Muscle layer of duodenum (tissue), 2 donors: ENCODE data around the gene GAPDHS.

Experiments used
- H3K27ac ChIP-seq: one replicate; pipeline ENCODE4 v1.7.0; 2013; ENCODE audit warnings: mild to moderate bottlenecking, low read length
- H3K27me3 ChIP-seq: one replicate; pipeline ENCODE4 v1.7.0; 2013; ENCODE audit warnings: low read depth, mild to moderate bottlenecking, control low read depth, low read length
- H3K36me3 ChIP-seq, 2 donors: one replicate each; pipeline ENCODE4 v1.7.0; 2013; ENCODE audit warnings: low read length in 2 of 2, control low read depth in 1 of 2, mild to moderate bottlenecking in 1 of 2; ENCODE audit not compliant: insufficient read depth in 2 of 2, control insufficient read depth in 1 of 2
- H3K4me1 ChIP-seq, 2 donors: one replicate each; pipeline ENCODE4 v1.7.0; 2013; ENCODE audit warnings: low read length in 2 of 2, mild to moderate bottlenecking in 2 of 2, control low read depth in 1 of 2, moderate library complexity in 1 of 2; ENCODE audit not compliant: insufficient read depth in 2 of 2, control insufficient read depth in 1 of 2
- H3K4me3 ChIP-seq, 2 donors: one replicate each; pipeline ENCODE4 v1.7.0; 2013; ENCODE audit warnings: low read length in 2 of 2, low read depth in 1 of 2, mild to moderate bottlenecking in 1 of 2
- H3K9me3 ChIP-seq, 2 donors: one replicate each; pipeline ENCODE4 v1.7.0; 2013; ENCODE audit warnings: low read length in 2 of 2, control low read depth in 1 of 2, mild to moderate bottlenecking in 1 of 2; ENCODE audit not compliant: control insufficient read depth in 1 of 2
- donor health status: healthy.

GAPDHS gene

DNA sequence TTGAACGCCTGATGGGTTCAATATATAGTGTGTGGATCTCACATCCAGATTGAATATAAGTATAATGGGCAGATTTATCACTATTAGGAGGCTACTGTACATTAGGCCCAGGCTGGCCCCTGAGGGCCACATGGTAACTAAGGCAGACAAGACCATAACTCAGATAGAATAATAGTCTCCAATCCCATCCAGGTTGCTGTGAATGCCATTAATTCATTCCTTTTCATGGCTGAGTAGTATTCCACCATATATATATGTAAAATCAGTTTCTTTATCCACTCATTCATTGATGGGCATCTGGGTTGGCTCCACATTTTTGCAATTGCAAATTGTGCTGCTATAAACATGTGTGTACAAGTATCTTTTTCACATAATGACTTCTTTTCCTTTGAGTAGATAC lies 44.7 kb downstream of the GAPDHS start:
- no peaks in the 10 kb centered on the region for H3K27me3 ChIP-seq
- H3K4me1 ChIP-seq: no peaks in the 10 kb centered on the region
- no peak overlapping the region for H3K4me3 ChIP-seq
- peaks cover 10 to 17% of the 10 kb centered on the region in 2 donors for H3K9me3 ChIP-seq
- H3K36me3 ChIP-seq: no peaks in the 10 kb centered on the region
- H3K27ac ChIP-seq: no peak overlapping the region

DNA sequence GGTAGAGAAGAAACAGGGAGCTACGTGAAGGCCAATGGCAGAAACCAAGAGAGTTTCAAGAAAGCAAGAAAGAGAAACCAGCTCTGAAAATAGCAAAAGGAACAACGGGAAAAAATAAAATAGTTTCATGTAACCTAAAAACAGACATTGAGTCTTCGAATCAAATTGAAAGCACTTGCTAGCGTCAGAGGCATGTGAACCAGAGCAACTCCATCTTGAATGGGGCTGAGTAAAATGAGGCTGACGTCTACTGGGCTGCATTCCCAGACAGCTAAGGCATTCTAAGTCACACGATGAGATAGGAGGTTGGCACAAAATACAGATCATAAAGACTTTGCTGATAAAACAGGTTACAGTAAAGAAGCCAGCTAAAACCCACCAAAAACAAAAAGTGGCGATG lies 45.5 kb downstream of the GAPDHS start:
- H3K27ac ChIP-seq: no peak overlapping the region
- peaks cover 10 to 17% of the 10 kb centered on the region in 2 donors for H3K9me3 ChIP-seq
- H3K36me3 ChIP-seq: no peaks in the 10 kb centered on the region
- H3K27me3 ChIP-seq: no peaks in the 10 kb centered on the region
- H3K4me3 ChIP-seq: no peak overlapping the region
- H3K4me1 ChIP-seq: no peaks in the 10 kb centered on the region

DNA sequence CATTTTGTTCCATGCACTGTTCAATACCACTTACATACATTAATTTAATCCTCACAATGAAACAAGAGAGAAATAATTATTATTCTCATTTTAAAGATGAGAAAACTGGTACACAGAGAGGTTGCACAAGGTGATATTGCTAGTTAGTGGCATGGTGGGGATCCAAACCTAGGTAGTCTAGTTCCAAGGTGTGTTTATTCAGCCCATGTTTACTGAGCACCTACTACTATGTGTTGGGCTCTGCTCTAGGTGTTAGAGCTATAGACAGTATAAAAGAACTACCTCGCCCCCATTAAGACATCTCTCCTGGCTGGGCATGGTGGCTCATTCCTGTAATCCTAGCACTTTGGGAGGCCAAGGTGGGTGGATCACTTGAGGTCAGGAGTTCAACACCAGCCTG lies 49.5 kb downstream of the GAPDHS start:
- Histone ChIP-seq H3K27me3 (no peaks in the 10 kb centered on the region), H3K4me1 (no peaks in the 10 kb centered on the region), H3K27ac (no peak overlapping the region), H3K36me3 (no peaks in the 10 kb centered on the region), H3K4me3 (no peak overlapping the region), H3K9me3 (no peaks in the 10 kb centered on the region)

DNA sequence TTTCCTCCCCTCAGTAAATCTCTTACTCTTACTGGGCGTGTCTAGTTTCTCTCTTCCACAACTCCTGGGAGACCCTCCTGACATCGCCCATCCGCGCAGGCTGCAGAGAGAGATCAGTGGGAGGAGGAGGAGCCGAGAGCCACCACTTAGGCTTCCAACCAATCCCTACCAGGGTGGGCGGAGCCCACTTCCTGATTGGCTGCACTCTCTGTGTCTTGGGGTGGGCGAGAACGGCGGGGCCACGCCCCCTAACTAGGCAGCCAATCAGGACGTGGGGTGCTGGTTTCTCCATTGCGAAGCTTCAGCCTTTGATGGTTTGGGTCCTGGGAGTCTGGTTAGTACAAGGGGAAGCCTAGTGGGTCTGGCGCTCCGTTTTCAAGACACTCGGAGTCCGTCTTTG lies 52.6 kb downstream of the GAPDHS start, which contains the start of gene PMIS2:
Gene PMIS2, plus strand, starts transcription at position 326 of the 400 bp plus-strand sequence. CDS start 87 bp downstream, outside the sequence.
- no peaks in the 10 kb centered on the region for H3K27me3 ChIP-seq
- no peaks in the 10 kb centered on the region for H3K9me3 ChIP-seq
- no peaks in the 10 kb centered on the region for H3K36me3 ChIP-seq
- H3K4me3 ChIP-seq: no peak within 1 kb of the TSS
- H3K27ac ChIP-seq: no peak within 1 kb of the TSS
- H3K4me1 ChIP-seq: no peaks in the 10 kb centered on the region

DNA sequence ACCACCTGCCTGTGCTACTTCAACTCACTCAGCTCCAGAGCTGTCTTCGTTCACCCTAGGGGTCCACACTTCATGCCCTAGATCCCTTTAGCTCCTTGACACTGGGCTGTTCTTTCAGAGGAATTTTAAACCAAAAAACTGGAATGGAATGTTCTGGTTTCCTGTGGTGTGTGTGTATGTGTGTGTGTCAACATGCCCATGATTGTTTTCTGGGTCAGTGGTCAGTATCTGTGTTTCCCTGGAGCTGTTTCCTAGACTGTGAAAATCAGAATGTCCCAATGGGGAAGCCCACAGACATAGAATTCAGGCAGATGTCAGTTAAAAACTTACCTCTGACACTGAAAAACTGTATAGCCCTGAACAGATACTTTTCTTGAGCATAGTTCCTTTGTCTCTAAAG lies 54.1 kb downstream of the GAPDHS start:
- H3K4me3 ChIP-seq: no peak overlapping the region
- no peak overlapping the region for H3K27ac ChIP-seq
- no peaks in the 10 kb centered on the region for H3K9me3 ChIP-seq
- H3K27me3 ChIP-seq: no peaks in the 10 kb centered on the region
- H3K36me3 ChIP-seq: no peaks in the 10 kb centered on the region
- H3K4me1 ChIP-seq: no peaks in the 10 kb centered on the region

DNA sequence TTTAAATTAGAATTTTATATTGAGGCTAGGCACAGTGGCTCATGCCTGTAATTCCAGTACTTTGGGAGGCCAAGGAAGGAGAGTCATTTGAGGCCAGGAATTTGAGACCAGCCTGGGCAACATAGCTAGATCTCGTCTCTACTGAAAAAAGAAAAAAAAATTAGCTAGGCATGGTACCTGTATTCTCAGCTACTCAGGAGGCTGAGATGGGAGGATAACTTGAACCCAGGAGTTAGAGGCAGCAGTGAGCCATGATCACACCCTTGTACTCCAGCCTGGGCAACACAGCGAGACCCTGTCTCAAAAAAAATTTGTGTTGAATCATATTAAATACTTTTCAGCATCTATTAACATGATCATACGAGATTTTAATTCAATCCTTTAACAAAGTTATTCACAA lies 57.6 kb downstream of the GAPDHS start:
- no peak overlapping the region for H3K4me3 ChIP-seq
- H3K4me1 ChIP-seq: no peaks in the 10 kb centered on the region
- H3K27me3 ChIP-seq: no peaks in the 10 kb centered on the region

DNA sequence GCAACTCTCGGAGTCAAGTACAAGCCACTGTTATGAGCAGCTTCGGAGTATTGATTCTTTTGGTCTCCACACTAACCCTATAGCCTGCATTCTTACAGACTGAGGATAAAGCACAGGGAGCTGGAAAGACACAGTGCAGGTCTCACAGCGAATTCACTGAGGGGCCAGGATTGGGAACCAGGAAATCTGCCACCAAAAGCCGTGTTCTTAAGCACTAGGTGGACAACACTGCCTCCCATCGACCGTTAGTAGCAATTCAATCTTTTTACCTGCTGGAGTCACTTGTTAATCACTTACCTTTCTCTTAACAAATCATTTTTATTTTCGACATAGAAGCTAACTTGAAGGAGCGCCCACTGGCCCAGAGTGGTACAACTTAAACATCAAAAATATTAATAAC lies 59.0 kb downstream of the GAPDHS start:
- H3K27me3 ChIP-seq: no peaks in the 10 kb centered on the region
- no peaks in the 10 kb centered on the region for H3K4me1 ChIP-seq
- H3K9me3 ChIP-seq: no peaks in the 10 kb centered on the region
- H3K4me3 ChIP-seq: no peak overlapping the region
- no peaks in the 10 kb centered on the region for H3K36me3 ChIP-seq
- no peak overlapping the region for H3K27ac ChIP-seq

More for the DNA sequence above, 57.6 kb downstream of the GAPDHS start:
- H3K9me3 ChIP-seq: no peaks in the 10 kb centered on the region
- no peaks in the 10 kb centered on the region for H3K36me3 ChIP-seq
- no peak overlapping the region for H3K27ac ChIP-seq
